ENCODE results near the gene IL10RB. TPM values are rescaled to one million over a fixed set of nuclear protein-coding genes. Genes with fewer than 3 reads are reported as not detected.

The IL10RB gene
- total RNA-seq, 4 donors from 2014 or later: 11.4 to 17.1 (median 14.0) TPM

GRCh38 chr21:33313611-33314010 is 47.4 kb downstream of the IL10RB start:
- no peak for DNase-seq
- no peak for ATAC-seq
- no peaks in the 10 kb centered on the region for H3K36me3 ChIP-seq
- in situ Hi-C loops (cut with MboI; ENCODE audit: low sequenced_read_pairs in 4 of 4): no loop called here
- H3K27ac ChIP-seq: no peak overlapping the region
- no peaks in the 10 kb centered on the region for H3K27me3 ChIP-seq
- no peak for TF ChIP-seq CTCF (IDR thresholded peaks at IDR 0.05 in 4 of 5, conservative IDR thresholded peaks at IDR 0.05 in 1 of 5)
- no peak for TF ChIP-seq POLR2A (IDR thresholded peaks at IDR 0.05)
- H3K4me3 ChIP-seq: no peak overlapping the region
- intact Hi-C loops (cut with DNase I; ENCODE audit: low total_unique reads): no loop called here
- H3K4me1 ChIP-seq: no peaks in the 10 kb centered on the region
- H3K9me3 ChIP-seq: no peaks in the 10 kb centered on the region

- Histone ChIP-seq H3K4me3 (no peak overlapping the region), H3K36me3 (no peaks in the 10 kb centered on the region), H3K27ac (no peak overlapping the region), H3K27me3 (no peaks in the 10 kb centered on the region), H3K4me1 (no peaks in the 10 kb centered on the region), H3K9me3 (no peaks in the 10 kb centered on the region)
- TF ChIP-seq CTCF (IDR thresholded peaks at IDR 0.05 in 4 of 5, conservative IDR thresholded peaks at IDR 0.05 in 1 of 5): no peak
- no peak for TF ChIP-seq POLR2A (IDR thresholded peaks at IDR 0.05)
- DNase-seq: no peak
- in situ Hi-C loops (cut with MboI; ENCODE audit: low sequenced_read_pairs in 4 of 4) (no loop called here), intact Hi-C loops (cut with DNase I; ENCODE audit: low total_unique reads) (no loop called here)
- ATAC-seq: no peak
These were observed 47.9 kb downstream of the IL10RB start for GRCh38 chr21:33314111-33314510.

- no peak for DNase-seq
These were observed 50.0 kb downstream of the IL10RB start for GRCh38 chr21:33315946-33316710.

GRCh38 chr21:33317145-33317544 is 51.0 kb downstream of the IL10RB start:
- H3K27ac ChIP-seq: no peak overlapping the region
- H3K4me3 ChIP-seq: no peak overlapping the region
- no peak for TF ChIP-seq POLR2A (IDR thresholded peaks at IDR 0.05)
- TF ChIP-seq CTCF (IDR thresholded peaks at IDR 0.05 in 4 of 5, conservative IDR thresholded peaks at IDR 0.05 in 1 of 5): no peak
- no peak for DNase-seq
- H3K36me3 ChIP-seq: no peaks in the 10 kb centered on the region
- H3K4me1 ChIP-seq: no peaks in the 10 kb centered on the region
- H3K9me3 ChIP-seq: no peaks in the 10 kb centered on the region
- no peaks in the 10 kb centered on the region for H3K27me3 ChIP-seq
- ATAC-seq: no peak
- in situ Hi-C loops (cut with MboI; ENCODE audit: low sequenced_read_pairs in 4 of 4): no loop called here
- intact Hi-C loops (cut with DNase I; ENCODE audit: low total_unique reads): no loop called here

More at GRCh38 chr21:33315946-33316710, 50.0 kb downstream of the IL10RB start:
- intact Hi-C loops (cut with DNase I; ENCODE audit: low total_unique reads) (no loop called here), in situ Hi-C loops (cut with MboI; ENCODE audit: low sequenced_read_pairs in 4 of 4) (no loop called here)
- no peaks in the 10 kb centered on the region for H3K4me1 ChIP-seq
- H3K36me3 ChIP-seq: no peaks in the 10 kb centered on the region
- no peak overlapping the region for H3K27ac ChIP-seq
- no peak for TF ChIP-seq POLR2A (IDR thresholded peaks at IDR 0.05)
- TF ChIP-seq CTCF (IDR thresholded peaks at IDR 0.05 in 4 of 5, conservative IDR thresholded peaks at IDR 0.05 in 1 of 5): no peak
- no peaks in the 10 kb centered on the region for H3K27me3 ChIP-seq
- H3K9me3 ChIP-seq: no peaks in the 10 kb centered on the region
- no peak overlapping the region for H3K4me3 ChIP-seq
- ATAC-seq: no peak
